GM12878 (cell line): Measurements from ENCODE around the gene MYLK3. TPM values are rescaled to one million over a fixed set of nuclear protein-coding genes. Genes with fewer than 3 reads are reported as not detected.

Experiments used
- ASH2L ChIP-seq: fragments of 300-600, 200-600 bp; sonication (generic); IDR thresholded peaks from 2 replicates; pipeline ENCODE4 v1.6.1; 2017; ENCODE audit warnings: low read depth, mild to moderate bottlenecking, borderline replicate concordance
- BACH1 ChIP-seq: fragments of 450-650 bp; IDR thresholded peaks from 2 replicates; pipeline ENCODE4 v1.6.1; 2017; ENCODE audit warnings: mild to moderate bottlenecking, borderline replicate concordance
- CBFB ChIP-seq: IDR thresholded peaks from 2 replicates; pipeline ENCODE4 v1.6.1; 2016; ENCODE audit warnings: antibody characterized with exemption, low read depth
- CHD1 ChIP-seq: IDR thresholded peaks from 2 replicates; pipeline ENCODE4 v1.6.1; 2012; ENCODE audit warnings: low read depth, low read length, improper control_type of control experiment
- CHD2 ChIP-seq: IDR thresholded peaks from 2 replicates; pipeline ENCODE4 v1.6.1; 2011; ENCODE audit warnings: low read depth, low read length, improper control_type of control experiment, borderline replicate concordance
- CUX1 ChIP-seq: IDR thresholded peaks from 2 replicates; pipeline ENCODE4 v1.6.1; 2012; ENCODE audit warnings: improper control_type of control experiment, low read depth, low read length; ENCODE audit not compliant: insufficient replicate concordance
- E4F1 ChIP-seq: fragments of 450-650 bp; IDR thresholded peaks from 2 replicates; pipeline ENCODE4 v1.6.1; 2018; ENCODE audit warnings: borderline replicate concordance, mild to moderate bottlenecking; ENCODE audit not compliant: partially characterized antibody
- EED ChIP-seq: sonication (generic); IDR thresholded peaks from 2 replicates; pipeline ENCODE4 v1.6.1; 2016; ENCODE audit warnings: antibody characterized with exemption, low read depth
- GABPA ChIP-seq: IDR thresholded peaks from 2 replicates; pipeline ENCODE4 v1.6.1; 2014; ENCODE audit warnings: antibody characterized with exemption, low read depth, mild to moderate bottlenecking, inconsistent platforms
- MEF2B ChIP-seq: fragments of 450-650 bp; IDR thresholded peaks from 2 replicates; pipeline ENCODE4 v1.6.1; 2018; ENCODE audit warnings: mild to moderate bottlenecking, moderate library complexity; ENCODE audit not compliant: partially characterized antibody, poor library complexity, severe bottlenecking
- MXI1 ChIP-seq: fragments of 150-350 bp; IDR thresholded peaks from 2 replicates; pipeline ENCODE4 v1.6.1; 2011; ENCODE audit warnings: low read depth, mild to moderate bottlenecking, inconsistent platforms, low read length, improper control_type of control experiment
- PML ChIP-seq: IDR thresholded peaks from 2 replicates; pipeline ENCODE4 v1.6.1; 2012; ENCODE audit warnings: low read length, inconsistent platforms
- RB1 ChIP-seq: fragments of 450-650 bp; formaldehyde crosslinking; IDR thresholded peaks from 2 replicates; pipeline ENCODE4 v1.6.1; 2017; ENCODE audit warnings: mild to moderate bottlenecking, borderline replicate concordance
- SMC3 ChIP-seq: IDR thresholded peaks from 2 replicates; pipeline ENCODE4 v1.6.1; 2011; ENCODE audit warnings: low read length, improper control_type of control experiment, borderline replicate concordance
- SUPT20H ChIP-seq: IDR thresholded peaks from 2 replicates; pipeline ENCODE4 v1.6.1; 2011; ENCODE audit warnings: low read depth, mild to moderate bottlenecking, low read length, moderate library complexity, borderline replicate concordance; ENCODE audit not compliant: control insufficient read depth
- YBX1 ChIP-seq: fragments of 450-650 bp; IDR thresholded peaks from 2 replicates; pipeline ENCODE4 v1.6.1; 2016; ENCODE audit warnings: antibody characterized with exemption
- polyA plus RNA-seq, 11 experiments: library from polyadenylated mRNA; depleted of rRNA in 4 of 11; unstranded in 6 of 11; stranded (reverse) in 5 of 11; fragments of >200 nt; fragmentation: Nextera tagmentation in 4 of 11; fragmentation: Illumina TruSeq in 1 of 11; extraction: Ambion mirVana in 4 of 11; extraction: Trizol in 1 of 11; gene quantifications; 1 replicate in 1 of 11; 2 replicates in 10 of 11; pipeline versions ENCODE4 v1.2.1 to v1.2.3, GENCODE V29; 2011 to 2016; ENCODE audit warnings: inconsistent platforms in 2 of 11, missing spikeins in 2 of 11, low read depth in 1 of 11
- total RNA-seq, 4 experiments: library from RNA; depleted of rRNA in 3 of 4; stranded (reverse); fragments of >200 nt in 3 of 4; fragmentation: Illumina TruSeq in 1 of 4; extraction: Trizol in 1 of 4; gene quantifications; 2 replicates each; pipeline versions ENCODE4 v1.2.1 to v1.2.3, GENCODE V29; 2013 to 2021
- TF ChIP-seq, protein P1 (sequence below): fragments of 450-650 bp; IDR thresholded peaks from 2 replicates; pipeline ENCODE4 v1.6.1; 2017; ENCODE audit warnings: mild to moderate bottlenecking, moderate library complexity
- TF ChIP-seq, protein P2 (sequence below): fragments of 450-650 bp; IDR thresholded peaks from 2 replicates; pipeline ENCODE4 v1.6.1; 2014; ENCODE audit warnings: mild to moderate bottlenecking

MYLK3 gene
- total and polyA plus RNA-seq, 10 of the 15 experiments (the other 5 are each of a cell fraction or from before 2014, with no cell fraction given) = 0.02 to 0.46 (median 0.17) TPM

DNA sequence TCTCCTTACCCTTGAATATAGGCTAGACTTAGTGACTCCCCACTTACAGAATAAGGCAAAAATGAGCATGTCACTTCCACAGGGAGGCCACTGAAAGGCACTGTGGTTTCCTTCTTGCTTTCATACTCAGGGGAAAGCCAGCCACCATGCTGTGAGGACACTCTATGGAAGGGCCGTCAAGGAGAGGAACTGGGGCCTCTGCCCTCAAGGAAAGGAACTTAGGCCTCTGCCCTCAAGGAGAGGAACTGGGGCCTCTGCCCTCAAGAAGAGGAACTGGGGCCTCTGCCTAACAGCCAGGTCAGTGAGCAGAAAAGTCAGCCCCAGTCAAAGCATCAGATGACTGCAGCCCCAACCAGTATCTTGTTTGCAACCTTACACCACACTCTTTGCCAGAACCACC, 89.2 kb downstream of the MYLK3 start (continued):
- no peak for TF ChIP-seq CUX1
- TF ChIP-seq EED = peak; percentile 95
- TF ChIP-seq, protein P1, sequence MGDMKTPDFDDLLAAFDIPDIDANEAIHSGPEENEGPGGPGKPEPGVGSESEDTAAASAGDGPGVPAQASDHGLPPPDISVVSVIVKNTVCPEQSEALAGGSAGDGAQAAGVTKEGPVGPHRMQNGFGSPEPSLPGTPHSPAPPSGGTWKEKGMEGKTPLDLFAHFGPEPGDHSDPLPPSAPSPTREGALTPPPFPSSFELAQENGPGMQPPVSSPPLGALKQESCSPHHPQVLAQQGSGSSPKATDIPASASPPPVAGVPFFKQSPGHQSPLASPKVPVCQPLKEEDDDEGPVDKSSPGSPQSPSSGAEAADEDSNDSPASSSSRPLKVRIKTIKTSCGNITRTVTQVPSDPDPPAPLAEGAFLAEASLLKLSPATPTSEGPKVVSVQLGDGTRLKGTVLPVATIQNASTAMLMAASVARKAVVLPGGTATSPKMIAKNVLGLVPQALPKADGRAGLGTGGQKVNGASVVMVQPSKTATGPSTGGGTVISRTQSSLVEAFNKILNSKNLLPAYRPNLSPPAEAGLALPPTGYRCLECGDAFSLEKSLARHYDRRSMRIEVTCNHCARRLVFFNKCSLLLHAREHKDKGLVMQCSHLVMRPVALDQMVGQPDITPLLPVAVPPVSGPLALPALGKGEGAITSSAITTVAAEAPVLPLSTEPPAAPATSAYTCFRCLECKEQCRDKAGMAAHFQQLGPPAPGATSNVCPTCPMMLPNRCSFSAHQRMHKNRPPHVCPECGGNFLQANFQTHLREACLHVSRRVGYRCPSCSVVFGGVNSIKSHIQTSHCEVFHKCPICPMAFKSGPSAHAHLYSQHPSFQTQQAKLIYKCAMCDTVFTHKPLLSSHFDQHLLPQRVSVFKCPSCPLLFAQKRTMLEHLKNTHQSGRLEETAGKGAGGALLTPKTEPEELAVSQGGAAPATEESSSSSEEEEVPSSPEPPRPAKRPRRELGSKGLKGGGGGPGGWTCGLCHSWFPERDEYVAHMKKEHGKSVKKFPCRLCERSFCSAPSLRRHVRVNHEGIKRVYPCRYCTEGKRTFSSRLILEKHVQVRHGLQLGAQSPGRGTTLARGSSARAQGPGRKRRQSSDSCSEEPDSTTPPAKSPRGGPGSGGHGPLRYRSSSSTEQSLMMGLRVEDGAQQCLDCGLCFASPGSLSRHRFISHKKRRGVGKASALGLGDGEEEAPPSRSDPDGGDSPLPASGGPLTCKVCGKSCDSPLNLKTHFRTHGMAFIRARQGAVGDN = 0 out of 2 replicates have a peak, but pooled peaks have one; percentile 14
- 0 out of 2 replicates have a peak, but pooled peaks have one; percentile 57 for TF ChIP-seq PML
- no peak for TF ChIP-seq SUPT20H
- no peak for TF ChIP-seq E4F1
- TF ChIP-seq CHD1 = no peak
- no peak for TF ChIP-seq GABPA
- TF ChIP-seq BACH1 = no peak
- TF ChIP-seq, protein P2, sequence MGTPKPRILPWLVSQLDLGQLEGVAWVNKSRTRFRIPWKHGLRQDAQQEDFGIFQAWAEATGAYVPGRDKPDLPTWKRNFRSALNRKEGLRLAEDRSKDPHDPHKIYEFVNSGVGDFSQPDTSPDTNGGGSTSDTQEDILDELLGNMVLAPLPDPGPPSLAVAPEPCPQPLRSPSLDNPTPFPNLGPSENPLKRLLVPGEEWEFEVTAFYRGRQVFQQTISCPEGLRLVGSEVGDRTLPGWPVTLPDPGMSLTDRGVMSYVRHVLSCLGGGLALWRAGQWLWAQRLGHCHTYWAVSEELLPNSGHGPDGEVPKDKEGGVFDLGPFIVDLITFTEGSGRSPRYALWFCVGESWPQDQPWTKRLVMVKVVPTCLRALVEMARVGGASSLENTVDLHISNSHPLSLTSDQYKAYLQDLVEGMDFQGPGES = no peak
- no peak for TF ChIP-seq MXI1
- no peak for TF ChIP-seq CHD2
- no peak for TF ChIP-seq ASH2L
- TF ChIP-seq CBFB = 0 out of 2 replicates have a peak, but pooled peaks have one; percentile 41
- no peak for TF ChIP-seq SMC3
- no peak for TF ChIP-seq RB1
- TF ChIP-seq MEF2B = no peak
- no peak for TF ChIP-seq YBX1
